Embryonic facial prominence (tissue), 1 donor: Measurements from ENCODE around the gene RNF39.
"Not testable (repeated sequence)": the region's sequence is repeated elsewhere in the genome, so short reads cannot be mapped to it uniquely, and the experiment has no call there.

Source experiments
- DNase-seq: peaks from one replicate; pipeline ENCODE4 v3.0.0-alpha.2; 2016; ENCODE audit errors: extremely low spot score

The RNF39 gene

DNA sequence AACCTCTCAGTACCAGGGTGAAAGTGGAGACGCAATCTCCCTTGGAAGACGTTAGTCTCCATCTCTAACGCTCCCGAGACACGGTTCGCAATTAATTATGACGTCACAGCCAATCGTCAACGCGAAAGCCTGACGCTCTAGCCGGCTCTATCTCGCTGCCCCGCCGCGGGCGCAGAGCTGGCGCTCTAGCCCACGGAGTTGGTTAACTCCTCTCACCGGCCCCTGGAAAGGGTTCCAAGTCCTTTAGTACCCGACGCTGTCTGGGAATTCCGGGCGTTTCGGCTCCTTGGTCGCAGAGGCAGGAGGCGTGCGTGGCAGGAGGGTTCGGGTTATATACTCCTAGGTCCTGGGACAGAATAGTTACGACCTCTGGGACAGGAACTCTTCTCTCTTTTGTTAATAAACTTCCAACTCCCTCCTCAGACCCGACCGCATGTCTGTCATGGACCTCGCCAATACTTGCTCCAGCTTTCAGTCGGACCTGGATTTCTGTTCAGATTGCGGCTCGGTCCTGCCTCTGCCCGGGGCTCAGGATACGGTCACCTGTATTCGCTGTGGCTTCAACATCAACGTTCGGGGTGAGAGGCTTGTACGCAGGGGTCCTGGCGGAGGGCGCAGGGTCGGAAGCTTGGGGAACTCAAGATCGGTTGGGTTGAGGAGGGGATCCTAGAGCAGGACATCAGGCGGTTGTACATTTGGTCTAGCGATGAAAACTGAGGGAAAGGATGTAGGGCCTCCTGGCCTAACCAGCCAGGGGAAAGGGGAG lies 14.3 kb downstream of the RNF39 start, which contains the start of gene POLR1H:
TSS of gene POLR1H (plus strand) at position 174 of the 766 bp plus-strand sequence. CDS start at position 434, 260 bp downstream.
- peak; percentile 96 for DNase-seq

- DNase-seq, result no peak
Measured at GRCh38 chr6:30060606-30061091, 14.9 kb downstream of the RNF39 start.

- DNase-seq, result no peak
Measured at GRCh38 chr6:30055513-30055912, 20.1 kb downstream of the RNF39 start.

DNA sequence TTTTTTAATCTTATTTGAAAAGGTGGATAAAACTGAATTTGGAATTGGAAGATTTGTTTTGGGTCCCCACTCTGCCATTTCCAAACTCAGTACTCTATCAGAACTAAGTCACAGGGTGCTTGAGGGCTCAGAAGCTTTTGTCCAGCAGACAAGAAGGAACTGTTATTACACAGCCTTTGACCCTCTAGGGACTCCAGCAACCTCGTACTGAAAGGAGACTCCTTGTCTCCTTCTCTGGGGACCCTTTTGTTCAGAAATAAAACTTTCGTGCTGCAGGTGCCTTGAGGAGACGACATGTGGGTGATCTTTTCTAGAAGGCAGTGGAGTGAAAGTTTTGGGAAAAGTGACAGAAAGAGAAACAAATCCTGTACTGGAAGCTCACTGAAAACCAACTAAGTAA lies 21.9 kb downstream of the RNF39 start:
- no peak for DNase-seq

GRCh38 chr6:30047220-30047619 lies 28.3 kb downstream of the RNF39 start:
- no peak for DNase-seq

DNA sequence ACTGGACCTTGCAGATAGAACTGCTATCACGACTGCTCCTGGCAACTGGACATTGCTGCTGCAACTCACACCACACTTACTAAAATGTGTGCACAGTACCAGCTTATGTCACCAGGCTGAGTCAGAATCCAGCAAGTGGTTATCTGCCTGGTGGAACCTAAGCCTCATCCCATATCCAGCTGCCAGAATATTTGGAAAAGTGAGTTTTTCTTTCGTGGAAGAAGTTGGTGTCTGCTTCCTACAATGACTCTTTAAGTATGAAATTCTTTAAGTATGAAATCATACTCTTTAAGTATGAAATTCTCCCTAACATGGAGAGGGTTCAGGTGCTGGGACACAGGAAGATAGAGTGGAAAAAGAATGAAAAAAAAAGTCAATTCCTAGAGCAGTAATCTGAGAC lies 30.9 kb downstream of the RNF39 start:
- DNase-seq, result no peak

DNA sequence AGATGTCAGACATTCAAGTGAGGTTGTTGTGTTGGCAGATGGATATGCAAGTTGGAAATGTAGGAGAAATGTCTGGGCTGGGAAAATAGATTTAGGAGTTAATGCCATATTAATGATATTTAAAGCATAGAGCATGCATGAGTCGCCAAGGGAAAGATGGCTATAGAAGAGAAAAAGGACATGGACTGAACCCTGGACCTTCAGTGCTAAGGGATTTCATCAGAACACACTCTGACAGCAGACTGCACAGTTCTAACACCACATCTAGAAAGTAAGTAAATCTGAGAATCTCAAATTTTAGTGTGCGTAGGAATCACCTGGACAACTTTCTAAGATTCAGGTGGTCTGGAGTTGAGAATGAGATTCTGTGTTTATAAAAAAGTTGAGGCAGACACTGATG lies 31.8 kb downstream of the RNF39 start:
- DNase-seq, result no peak

- no peak for DNase-seq
Measured at GRCh38 chr6:30042914-30043313, 32.7 kb downstream of the RNF39 start.

- DNase-seq, result no peak
Measured at GRCh38 chr6:30042476-30042875, 33.1 kb downstream of the RNF39 start.

- no peak for DNase-seq
Measured at GRCh38 chr6:30041821-30042220, 33.7 kb downstream of the RNF39 start.

DNA sequence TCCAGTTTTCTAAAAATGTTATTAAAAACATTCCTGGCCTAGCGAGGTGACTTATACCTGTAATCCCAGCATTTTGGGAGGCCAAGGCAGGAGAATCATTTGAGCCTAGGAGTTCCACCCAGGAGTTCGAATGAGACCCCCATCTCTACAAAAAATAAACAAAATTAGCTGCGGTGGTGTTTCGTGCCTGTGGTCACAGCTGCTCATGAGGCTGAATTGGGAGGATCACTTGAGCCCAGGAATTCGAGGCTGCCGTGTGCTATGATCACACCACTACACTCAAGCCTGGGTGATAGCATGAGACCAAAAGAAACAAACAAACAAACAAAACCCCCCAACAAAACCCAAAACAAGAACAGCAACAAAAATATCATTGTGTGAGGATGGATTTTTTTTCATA lies 34.3 kb downstream of the RNF39 start:
- DNase-seq, result no peak

GRCh38 chr6:30037182-30037788 lies 38.3 kb downstream of the RNF39 start:
- no peak for DNase-seq

- no peak for DNase-seq
Measured at GRCh38 chr6:30035784-30036183, 39.8 kb downstream of the RNF39 start.

DNA sequence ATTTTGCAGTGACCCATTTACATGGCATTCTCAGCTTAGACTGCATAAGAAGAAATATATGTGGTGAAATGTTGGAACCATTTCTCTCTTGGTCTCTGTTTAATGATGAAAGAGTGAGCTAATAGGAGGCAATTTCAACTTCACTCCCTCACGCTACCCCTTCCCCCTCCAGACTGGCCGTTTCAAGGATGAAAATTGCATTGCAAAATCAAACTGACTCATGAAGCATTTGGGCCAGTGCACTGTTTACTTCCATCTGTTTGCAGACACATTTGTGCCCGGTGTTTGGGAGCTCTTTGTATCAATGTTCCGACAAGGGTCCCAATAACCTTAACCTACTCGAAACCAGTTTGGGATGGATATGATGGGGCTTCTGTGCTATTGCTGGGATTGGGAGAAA lies 42.1 kb downstream of the RNF39 start:
- DNase-seq, result not testable (repeated sequence)

- DNase-seq, result no peak
Measured at GRCh38 chr6:30031381-30031780, 44.2 kb downstream of the RNF39 start.

DNA sequence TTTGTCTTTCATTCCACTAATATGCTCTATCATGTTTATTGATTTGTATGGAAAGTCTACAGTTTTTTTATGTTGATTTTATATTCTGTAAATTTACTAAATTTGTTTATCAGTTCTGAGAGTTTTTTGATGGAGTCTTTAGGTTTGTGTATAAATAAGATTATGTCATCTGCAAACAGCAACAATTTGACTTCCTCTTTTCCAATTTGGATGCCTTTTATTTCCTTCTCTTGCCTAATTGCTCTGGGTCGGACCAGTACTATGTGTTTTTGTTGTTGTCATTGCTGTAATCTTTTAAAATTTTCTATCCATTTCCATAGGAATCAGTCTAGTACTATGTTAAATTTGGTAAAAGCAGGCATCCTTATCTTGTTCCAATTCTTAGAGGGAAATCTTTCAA lies 46.0 kb downstream of the RNF39 start:
- DNase-seq, result no peak

- no peak for DNase-seq
Measured at GRCh38 chr6:30025186-30025585, 50.4 kb downstream of the RNF39 start.

DNA sequence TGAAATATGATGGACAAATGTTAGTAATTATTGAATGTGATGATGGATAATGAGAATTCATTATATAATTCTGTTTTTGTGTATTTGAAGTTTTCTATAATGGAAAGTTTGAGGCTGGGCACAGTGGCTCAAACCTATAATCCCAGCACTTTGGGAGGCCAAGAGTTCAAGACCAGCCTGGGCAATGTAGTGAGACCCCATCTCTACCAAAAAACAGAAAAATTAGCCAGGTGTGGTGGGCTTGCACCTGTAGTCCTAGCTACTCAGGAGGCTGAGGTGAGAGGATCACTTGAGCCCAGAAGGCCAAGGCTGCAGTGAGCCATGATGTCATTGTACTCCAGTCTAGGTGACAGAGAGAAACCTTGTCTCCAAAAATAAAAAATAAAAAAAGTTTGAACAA lies 52.9 kb downstream of the RNF39 start:
- DNase-seq, result not testable (repeated sequence)

GRCh38 chr6:30022189-30022588 lies 53.4 kb downstream of the RNF39 start:
- DNase-seq, result no peak

DNA sequence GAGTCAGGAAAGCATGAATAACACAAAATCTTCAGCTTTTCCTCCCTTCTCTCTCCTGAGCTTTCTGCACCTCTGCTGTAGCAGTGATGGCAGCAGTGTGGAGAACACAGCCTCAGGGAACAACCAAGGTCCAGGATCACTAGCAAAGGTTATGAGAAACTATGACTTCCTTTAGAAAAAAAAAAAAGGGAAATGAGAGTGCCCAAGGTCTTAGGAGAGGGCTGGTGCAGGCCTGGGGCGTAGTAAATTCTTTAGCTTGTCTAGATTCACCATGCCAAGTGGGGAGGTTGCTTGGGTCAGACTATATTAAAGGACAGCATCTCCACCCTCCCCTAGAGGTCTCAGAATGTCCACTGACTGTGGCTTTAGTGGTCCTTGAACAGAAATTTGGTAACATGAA lies 54.9 kb downstream of the RNF39 start:
- no peak for DNase-seq
